Bone marrow (tissue), 2 donors: ENCODE data around the gene AGAP3.

Experiments used
- DNase-seq, 2 donors: peaks; one replicate each; lab custom pipeline; 2025; lab: John Stamatoyannopoulos, UW

Gene AGAP3

DNA sequence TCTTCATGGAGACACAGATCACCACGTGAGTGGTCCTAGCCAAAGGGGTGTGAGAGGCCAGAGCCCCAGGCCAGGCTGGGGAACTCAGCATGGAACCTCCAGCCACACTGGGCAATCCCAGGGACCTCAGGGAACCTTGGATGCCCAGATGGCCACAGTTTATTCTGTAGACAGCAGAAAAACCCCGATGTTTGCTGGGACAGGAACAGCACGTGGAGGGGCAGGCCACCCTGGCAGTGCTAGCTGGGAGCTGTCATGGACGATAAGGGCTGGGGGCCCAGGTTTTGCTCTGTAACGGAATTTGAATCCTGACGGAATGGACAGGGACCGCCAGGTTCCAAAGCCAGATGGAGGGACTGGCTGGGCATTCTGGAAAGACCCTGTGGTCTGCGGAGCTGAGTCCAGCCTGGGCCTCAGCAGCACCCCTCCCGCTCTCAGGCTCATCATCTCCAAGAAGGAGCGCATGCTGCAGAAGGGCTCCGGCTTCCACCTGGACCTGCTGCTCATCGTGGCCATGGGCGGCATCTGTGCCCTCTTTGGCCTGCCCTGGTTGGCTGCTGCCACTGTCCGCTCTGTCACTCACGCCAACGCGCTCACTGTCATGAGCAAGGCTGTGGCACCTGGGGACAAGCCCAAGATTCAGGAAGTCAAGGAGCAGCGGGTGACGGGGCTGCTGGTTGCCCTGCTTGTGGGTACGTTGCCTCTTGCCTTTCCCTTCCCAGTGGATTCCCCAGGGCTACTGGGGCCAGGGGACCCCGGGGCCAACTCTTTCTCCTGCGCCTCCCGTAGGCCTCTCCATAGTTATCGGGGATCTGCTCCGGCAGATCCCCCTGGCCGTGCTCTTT, 11.2 kb upstream of the AGAP3 start:
- DNase-seq: no peak

DNA sequence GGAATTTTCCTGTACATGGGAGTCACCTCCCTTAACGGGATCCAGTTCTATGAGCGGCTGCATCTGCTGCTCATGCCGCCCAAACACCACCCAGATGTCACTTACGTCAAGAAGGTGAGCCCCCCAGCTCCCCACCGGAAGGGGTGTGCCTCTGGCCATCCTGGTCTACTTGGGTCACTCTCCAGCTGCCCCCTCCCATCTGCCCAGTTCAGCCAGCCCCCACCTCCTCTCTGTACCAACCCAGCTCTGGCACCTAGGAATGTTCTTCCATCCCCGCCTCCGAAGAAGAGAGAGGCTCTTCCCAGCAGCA, 10.7 kb upstream of the AGAP3 start:
- DNase-seq: no peak

DNA sequence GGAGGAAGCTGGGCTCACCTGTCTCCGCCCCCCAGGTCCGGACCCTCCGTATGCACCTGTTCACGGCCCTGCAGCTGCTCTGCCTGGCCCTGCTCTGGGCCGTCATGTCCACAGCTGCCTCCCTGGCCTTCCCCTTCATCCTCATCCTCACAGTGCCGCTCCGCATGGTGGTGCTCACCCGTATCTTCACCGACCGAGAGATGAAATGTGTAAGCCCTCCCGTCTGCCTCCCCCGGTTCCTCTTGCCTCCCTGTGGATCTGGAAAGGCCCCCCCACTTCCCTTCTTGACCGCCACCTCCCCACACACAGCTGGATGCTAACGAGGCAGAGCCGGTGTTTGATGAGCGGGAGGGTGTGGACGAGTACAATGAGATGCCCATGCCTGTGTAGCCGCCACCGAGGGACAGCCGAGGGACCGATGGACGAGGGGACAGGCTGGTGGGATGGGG, 10.3 kb upstream of the AGAP3 start:
- no peak for DNase-seq

DNA sequence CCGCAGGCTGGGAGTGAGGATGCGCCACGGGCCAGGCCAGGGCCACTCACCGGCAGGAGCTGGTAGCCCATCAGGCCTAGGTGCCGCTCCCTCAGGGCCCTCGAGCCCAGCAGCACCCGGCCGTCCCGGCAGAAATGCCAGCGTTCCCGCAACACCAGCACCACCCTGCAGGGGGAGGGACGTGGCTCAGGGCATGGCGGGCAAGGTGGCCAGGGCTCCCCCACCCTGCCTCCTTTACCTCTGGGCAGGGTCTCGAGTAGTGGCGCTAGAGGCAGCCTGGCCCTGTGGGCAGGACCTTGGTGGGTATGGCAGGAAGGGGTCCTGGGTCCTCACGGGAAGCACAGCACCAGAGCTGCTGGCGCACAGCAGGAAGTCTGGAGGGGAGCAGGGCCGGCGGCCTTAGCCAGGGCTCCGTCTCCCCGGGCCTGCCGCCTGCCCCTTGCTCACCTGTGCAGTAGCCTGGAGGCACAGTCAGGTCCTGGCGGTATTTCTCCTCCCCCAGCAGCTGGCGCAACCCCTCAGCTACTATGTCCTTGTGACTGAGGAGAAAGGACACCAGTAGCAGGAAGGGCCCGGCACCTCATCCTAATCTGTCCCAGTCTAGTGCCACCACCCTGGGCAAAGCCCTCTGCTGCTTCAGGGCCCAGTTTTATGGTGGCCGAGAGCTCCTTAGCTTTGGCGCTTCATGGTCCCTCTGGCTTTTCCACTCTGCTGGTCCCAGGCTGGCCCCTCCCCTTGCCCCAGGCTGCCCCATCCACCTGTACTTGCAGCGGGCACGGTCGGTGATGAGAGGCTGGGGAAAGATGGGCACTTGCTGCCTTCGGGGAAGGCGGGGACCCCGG, 9.2 kb upstream of the AGAP3 start:
- DNase-seq: no peak

DNA sequence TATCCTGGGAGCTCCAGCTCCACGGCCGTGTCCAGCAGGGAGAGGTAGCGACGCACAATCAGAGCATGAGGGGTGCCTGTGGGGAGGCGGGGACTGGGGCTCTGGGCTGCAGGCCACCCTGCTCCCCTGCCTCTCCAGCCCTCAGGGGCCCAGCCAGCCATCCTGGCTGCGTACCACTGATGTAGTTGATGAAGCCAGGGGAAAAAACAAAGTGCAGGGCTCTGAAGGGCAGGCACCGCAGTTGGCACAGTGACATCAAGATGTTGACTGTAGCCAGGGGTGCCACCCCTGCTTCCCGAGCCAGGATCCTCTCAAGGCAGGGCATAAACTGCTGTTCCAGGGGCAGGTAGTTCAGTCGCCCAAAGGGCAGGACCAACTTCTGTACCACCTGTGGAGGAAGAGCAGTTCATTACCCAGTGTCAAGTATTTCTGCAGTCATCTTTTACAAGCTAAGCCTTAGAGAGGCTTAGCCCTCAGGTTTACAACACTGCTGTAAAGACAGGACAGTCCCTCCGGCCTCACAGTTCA, 8.5 kb upstream of the AGAP3 start:
- DNase-seq: no peak

DNA sequence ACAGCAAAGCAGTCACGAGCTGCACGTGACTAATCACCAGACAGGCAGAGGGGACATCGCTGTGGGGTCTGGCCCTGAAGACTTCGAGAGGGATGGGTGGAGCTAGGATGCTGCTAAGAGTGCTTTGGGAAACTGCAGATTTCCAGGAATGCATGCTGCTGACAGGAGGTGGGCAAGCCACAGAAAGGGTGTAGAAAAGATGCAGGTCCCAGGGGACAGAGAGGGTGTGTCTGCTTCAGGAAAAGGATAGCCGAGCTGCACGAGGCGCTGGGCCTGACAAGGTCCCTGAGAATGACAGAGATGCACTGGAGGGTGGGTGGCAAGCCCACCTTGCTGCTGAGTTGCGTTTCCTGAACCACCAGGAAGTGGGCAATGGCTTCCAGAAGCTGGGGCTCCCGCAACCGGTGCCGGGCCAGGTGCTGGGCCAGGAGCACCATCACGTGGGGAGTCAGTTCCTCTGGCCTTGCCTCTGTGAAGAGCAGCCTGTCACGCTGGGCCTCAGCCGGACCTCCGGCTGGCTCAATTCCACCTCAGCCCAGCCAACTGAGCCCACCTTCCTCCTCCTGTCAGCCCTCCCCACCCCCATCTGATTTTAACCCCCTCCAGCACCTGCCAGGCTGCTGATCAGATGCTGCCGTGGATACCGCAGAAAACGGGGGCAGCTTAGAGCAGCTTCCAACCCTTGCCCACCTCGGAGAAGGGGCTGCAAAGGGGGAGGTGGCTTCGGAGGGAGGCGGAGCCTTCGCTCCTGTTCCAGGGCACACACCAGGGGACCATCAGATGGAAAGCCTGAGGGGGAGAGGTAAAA, 7.8 kb upstream of the AGAP3 start:
- no peak for DNase-seq

DNA sequence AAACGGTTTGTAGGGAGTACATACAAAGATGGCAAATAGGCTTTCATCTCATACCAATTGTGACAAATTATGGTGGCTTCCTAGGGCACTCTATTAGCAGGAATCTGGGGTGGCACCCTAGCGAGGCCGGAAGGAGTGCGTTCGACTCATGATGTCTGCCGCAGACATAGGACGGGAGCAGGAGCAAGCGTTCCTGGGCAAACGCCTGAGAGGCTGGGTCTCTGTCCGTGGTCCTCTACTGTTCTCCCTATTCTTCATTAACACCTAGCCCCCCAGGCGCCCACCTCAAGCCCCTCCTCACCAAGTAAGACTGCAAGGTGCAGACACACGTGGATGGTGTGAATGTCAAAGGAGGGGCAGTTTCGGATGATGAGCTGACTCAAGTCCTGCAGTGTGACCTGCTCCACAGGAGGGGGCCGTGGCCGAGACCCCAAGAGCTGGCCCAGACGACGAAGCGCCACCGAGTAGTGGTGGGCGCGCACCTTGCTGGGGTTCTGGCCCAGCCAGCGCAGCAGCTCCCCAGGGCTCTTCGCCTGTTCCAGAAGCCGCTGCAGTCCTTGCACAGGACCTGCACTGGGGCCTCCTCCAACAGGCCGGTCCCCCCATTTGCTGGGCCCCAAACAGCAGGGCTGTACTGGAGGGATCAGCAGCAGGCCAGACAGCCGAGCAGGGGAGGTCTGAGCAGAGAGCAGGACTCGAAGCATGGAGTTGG, 6.9 kb upstream of the AGAP3 start:
- DNase-seq: no peak

DNA sequence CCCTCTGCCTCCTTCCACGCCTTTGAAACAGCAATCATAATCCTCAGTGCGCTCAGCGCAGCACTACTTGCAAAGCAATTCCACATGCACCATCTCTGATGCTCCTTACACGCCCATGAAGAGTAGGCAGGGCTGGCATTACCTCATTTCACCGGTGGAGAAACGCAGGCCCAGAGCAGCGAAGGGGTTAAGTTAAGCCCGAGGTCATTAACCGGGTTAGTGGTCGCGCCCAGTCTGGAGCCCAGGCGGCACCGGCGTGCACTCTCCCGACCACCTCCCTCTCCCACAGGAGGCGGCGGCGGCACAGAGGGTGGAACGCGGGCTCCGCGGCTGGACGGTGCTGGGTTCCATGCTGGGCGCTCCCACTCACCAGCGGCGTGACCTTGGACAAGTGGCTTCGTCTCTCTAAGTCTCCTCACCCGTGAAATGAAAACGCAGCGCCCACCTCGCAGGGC, 6.2 kb upstream of the AGAP3 start:
- DNase-seq: no peak

DNA sequence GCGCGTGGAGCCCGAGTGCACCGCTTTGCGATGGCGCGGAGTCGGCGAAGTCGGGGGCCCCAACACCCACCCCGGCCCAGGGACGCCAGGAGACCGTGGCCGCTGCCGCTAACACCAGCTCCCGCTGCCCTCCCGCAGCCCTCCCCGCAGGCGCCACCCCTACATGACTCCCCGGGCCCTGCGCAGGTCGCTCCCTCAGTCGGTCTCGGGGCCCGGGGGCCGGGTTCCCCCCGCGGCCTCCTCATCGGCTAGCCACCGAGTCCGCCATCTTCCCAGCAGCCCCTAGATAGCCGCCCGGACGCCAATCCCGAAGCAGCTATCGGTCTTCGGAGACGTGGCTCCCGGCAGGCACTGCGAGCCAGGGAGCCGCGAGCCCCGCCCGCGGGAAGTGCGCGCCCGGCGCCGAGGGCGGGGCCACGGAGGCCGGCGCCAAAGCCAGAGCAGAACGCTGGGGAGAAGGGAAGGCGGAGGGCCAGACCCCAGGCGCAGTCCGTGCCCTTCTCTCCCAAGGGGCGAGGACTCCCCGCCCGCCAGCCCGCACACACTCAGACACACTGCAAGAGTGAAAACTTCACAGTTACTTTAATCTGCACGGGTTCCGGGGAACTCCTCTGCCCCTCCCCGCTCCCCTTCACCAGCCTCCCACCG, 5.6 kb upstream of the AGAP3 start, which contains the start of gene FASTK:
TSS of gene FASTK (minus strand) at position 288 of the 648 bp plus-strand sequence. CDS start at position 245, 43 bp downstream.
- DNase-seq: peak; percentile 59 to 63

DNA sequence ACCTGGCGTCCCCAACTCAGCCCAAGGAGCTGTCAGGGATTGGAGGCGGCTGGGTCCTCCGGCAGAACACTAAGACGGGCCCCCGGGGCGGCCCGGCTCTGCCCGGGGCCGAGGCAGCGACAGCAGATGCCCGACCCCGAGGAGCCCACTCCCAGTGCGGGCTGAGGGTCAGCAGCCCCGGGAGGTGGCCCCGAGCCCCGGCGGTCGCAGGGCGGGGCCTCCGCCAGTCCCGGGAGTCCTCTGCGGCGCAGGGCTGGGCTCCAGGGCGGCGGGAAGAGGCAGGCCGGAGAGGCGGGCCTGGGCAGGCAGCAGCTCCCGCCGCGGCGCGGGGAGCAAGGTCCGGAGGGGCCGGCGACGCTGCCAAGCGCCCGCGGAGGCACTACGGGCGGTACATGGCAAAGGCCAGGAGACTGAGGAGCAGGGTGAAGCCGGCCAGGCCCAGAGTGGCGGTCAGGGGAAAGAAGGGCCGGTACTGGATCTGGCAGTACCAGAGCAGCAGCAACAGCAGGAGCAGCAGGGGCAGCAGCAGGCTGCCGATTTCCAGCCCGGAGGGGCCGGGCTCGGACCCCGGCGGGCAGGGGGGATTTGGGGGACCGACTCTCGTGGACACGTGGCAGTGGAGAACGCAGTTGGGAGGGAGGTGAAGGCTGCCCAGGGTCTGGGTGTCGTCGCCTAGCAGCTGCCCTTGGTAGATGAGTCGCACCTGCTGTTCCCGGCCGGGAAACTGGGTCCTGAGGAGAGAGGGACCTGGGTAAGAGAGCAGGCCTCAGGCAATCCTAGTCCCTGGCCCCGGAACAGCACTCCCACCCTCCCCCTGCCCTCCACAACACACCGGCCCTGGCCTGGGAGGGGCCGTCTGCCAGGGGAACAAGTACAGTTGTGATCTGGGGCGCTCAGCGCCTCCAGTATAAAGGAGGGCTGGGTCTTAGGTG, 4.8 kb upstream of the AGAP3 start:
- DNase-seq: no peak

DNA sequence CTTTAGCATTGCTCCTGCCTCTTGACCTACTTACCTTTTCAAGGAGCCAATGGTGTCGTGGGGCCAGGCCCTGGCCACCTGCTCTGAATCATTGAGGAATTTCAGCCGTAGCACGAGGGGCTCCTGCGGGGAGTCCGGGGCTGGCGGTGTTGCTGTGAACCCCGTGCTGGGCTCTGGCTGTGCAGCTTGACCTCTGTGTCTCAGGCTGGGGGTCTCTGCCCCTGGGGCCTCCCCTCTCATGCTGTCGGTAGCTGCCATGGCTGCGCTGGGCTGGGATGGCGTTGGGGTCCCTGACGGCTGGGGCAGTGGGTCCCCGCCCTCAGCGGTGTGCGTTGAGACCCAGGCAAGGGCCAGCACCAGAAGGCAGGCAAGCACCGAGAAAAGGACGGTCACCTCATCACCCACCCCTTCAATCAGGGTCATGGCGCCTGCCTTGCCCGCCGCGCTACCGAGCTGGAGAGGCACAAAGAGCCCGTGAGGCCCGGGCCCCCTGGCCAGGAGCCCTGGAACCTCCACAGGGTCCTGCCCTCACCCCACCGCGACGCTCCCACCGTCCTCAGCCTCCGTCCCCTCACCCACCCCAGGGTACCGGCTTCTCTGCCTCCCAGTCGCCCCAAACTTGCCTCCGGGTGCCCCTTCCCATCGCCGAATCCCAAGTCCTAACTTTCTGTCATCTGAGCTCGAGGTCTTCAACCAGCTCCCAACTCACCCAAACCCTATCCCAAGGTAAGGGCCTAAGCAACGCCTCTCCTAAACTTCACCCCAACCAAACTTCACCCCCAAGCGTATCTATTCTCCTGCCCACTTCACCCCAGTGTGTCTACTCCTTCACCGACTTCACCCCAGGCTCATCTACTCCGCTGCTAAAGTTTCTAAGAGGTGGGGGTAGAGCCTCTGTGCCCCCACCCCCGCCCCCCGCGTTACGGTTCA, 3.9 kb upstream of the AGAP3 start:
- no peak for DNase-seq

DNA sequence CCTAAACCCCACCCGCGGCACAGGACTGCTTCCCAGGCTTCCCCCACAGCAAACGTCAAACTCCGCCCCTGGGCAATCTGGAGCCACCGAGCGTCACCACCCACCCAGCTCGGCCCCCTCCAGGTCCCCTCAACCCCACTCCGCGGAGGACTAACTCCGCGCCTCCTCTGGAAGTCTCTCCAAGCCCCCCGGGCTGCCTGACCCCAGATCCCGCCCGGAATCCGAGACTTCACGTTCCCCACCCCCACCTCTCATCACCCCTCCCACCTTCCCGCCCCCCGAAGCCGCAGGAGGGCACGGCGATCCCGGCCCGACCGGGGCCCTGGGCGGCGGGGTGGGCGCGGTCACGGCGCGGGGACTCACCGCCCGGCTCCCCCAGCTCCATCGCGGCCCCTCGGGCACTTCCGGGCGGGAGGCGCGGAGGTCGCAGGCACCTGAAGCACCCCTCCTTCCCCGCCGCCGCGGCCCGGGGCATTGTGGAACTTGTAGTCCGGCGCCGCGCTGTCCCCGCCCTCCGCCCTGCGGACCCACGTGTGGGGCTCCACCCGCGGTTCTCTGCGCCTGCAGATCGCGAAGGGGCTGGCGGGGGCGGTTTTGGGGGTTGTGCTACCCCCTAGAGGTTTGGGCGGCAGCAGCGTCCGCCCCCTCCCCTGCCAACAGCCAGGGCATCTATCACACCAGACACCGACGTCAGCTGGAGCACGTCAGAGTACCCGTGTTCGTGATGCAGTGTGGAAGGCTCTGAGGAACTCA, 3.0 kb upstream of the AGAP3 start, which contains the start of gene TMUB1:
TSS of gene TMUB1 (minus strand) at position 423 of the 753 bp plus-strand sequence. CDS start 930 bp downstream, outside the sequence.
- peak in 1 of 2 donors; percentile 63 for DNase-seq

DNA sequence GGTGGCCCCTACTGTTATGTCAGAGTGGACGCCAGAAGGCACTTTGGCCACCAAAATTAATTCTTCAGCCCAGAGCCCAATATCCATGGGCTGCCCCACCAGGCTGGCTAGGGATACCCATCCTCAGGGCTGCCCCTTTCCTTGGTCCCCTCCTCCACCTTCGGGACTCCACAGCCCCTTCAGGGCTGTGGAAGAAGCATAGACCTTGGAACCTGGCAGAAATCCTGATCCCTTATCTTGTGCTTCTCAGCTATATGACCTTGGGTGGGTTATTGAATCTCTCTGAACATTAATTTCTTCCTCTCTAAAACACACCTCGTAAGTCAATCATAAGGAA, 2.5 kb upstream of the AGAP3 start:
- no peak for DNase-seq

DNA sequence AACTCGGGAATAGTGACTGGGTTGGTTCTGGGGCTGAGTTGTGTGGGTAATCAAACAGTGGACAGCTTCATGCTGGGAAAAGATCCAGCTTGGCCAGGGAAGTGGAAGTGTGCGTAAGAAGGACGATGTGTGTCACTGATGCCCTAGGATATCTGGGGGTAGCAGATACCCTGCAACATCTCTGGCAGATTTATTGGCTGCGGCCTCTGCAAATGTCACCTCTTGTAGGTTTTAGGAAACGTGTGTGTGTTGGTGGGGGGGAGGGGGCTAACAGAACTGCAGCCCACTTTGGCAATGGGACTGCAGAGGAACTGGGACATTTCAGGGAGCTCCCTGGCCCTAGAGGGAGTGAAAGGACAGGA, 965 bp upstream of the AGAP3 start:
- DNase-seq: no peak

DNA sequence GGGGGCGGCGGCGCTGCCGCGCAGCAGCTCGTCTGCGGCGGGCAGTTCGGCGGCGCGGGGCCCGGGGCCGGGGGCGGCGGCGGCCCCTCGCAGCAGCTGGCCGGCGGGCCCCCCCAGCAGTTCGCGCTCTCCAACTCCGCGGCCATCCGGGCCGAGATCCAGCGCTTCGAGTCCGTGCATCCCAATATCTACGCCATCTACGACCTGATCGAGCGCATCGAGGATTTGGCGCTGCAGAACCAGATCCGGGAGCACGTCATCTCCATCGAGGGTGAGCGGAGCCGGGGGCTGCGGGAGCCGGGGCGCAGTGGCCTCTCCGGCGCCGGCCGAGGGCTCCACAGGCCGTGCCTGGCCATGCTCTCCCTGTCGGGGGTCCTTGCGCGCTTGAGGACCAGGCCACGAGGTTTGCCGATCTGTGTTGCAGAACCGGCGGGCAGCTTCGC, 548 bp downstream of the AGAP3 start:
- no peak for DNase-seq

DNA sequence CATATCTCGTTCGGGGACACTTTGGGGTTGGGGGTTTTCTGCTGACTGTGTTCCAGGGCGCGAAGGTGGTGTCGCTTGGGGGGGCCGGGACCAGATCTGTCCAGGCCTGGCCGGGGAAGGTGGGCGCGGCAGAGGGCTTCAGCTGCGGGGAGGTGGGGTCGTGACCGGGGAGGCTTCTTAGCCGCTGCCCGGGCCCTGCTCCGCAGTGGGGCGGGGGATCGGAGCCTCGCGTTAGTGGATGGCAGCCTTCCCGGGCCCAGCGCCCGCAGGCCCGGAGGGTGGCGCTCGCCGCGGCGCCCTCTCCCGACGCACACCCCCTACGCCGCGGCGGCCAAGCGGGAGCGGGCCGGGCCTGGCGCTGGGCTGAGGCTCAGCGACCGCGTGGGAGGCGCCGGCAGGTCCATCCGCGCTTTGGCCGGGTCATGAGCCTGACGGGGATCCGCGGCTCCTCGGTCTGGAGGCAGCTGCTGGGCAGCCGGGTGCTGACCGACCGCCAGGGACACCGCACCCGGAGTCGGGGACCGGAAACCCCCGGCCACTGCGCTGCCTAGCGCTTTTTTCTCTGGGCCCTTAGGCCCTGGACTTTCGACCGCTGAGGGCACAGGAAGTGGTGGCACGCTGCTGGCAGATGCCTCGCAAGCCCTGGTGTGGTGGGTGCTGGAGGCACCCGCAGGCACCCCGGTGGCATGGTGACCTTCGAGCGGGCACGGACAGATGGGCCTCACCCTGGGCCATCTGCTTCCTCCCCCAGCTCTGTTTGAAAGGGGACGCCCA, 1.2 kb downstream of the AGAP3 start:
- DNase-seq: peak in 1 of 2 donors; percentile 42
